Lower lobe of right lung (tissue), 2 donors: ENCODE measurements around the gene LRRTM4. TPM values are rescaled to one million over a fixed set of nuclear protein-coding genes. Genes with fewer than 3 reads are reported as not detected.

ENCODE experiments used
- ATAC-seq, 2 donors: fragments of 200-7000 bp; cut with Tn5 transposase; one replicate each; pipeline ENCODE4 v1.9.1; 2020 to 2022; ENCODE audit warnings: mild to moderate bottlenecking in 2 of 2, moderate library complexity in 2 of 2
- DNase-seq: peaks from one replicate; pipeline ENCODE4 v3.0.0-alpha.2; 2020
- H3K27ac ChIP-seq: fragments of 200-600 bp; one replicate; pipeline ENCODE4 v1.8.0; 2022
- H3K27me3 ChIP-seq: fragments of 200-600 bp; one replicate; pipeline ENCODE4 v1.8.0; 2022; ENCODE audit warnings: low read depth
- H3K36me3 ChIP-seq: fragments of 200-600 bp; one replicate; pipeline ENCODE4 v1.8.0; 2022; ENCODE audit warnings: mild to moderate bottlenecking
- H3K4me1 ChIP-seq: fragments of 200-600 bp; one replicate; pipeline ENCODE4 v1.8.0; 2022
- H3K4me3 ChIP-seq: fragments of 200-600 bp; one replicate; pipeline ENCODE4 v1.8.0; 2022; ENCODE audit warnings: mild to moderate bottlenecking
- H3K9me3 ChIP-seq: fragments of 200-600 bp; one replicate; pipeline ENCODE4 v1.8.0; 2022
- intact Hi-C: fragments of 100-400 bp; cut with DNase I; formaldehyde crosslinking; loops from one replicate; pipeline ENCODE4 v1.11.0; 2022
- total RNA-seq: library from RNA; stranded (reverse); fragmentation: NEBNext Ultra II Directional; extraction: Animal tissue kit (Norgen Biotek cat#: 25700); gene quantifications from one replicate; pipeline ENCODE4 v1.2.1, GENCODE V29; 2021
- TF ChIP-seq, protein P1 (sequence below): fragments of 200-600 bp; IDR thresholded peaks from one replicate; pipeline ENCODE4 v1.8.0; 2022; ENCODE audit warnings: antibody characterized with exemption, mild to moderate bottlenecking
- donor health status: DM: no; HTN: yes; CAD: no; lungs with severe emphysema.

Gene LRRTM4
- total RNA-seq, 1 donor from 2014 or later: 0.77 TPM

- Histone ChIP-seq H3K27me3 (no peaks in the 10 kb centered on the region), H3K4me1 (no peaks in the 10 kb centered on the region), H3K9me3 (no peaks in the 10 kb centered on the region), H3K36me3 (no peaks in the 10 kb centered on the region), H3K27ac (no peak overlapping the region), H3K4me3 (no peak overlapping the region)
- intact Hi-C loops: no loop called here
- DNase-seq (no peak), ATAC-seq (no peak)
- TF ChIP-seq, protein P1, sequence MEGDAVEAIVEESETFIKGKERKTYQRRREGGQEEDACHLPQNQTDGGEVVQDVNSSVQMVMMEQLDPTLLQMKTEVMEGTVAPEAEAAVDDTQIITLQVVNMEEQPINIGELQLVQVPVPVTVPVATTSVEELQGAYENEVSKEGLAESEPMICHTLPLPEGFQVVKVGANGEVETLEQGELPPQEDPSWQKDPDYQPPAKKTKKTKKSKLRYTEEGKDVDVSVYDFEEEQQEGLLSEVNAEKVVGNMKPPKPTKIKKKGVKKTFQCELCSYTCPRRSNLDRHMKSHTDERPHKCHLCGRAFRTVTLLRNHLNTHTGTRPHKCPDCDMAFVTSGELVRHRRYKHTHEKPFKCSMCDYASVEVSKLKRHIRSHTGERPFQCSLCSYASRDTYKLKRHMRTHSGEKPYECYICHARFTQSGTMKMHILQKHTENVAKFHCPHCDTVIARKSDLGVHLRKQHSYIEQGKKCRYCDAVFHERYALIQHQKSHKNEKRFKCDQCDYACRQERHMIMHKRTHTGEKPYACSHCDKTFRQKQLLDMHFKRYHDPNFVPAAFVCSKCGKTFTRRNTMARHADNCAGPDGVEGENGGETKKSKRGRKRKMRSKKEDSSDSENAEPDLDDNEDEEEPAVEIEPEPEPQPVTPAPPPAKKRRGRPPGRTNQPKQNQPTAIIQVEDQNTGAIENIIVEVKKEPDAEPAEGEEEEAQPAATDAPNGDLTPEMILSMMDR: no peak
Measured at GRCh38 chr2:77309725-77310124, 212.5 kb downstream of the LRRTM4 start.

DNA sequence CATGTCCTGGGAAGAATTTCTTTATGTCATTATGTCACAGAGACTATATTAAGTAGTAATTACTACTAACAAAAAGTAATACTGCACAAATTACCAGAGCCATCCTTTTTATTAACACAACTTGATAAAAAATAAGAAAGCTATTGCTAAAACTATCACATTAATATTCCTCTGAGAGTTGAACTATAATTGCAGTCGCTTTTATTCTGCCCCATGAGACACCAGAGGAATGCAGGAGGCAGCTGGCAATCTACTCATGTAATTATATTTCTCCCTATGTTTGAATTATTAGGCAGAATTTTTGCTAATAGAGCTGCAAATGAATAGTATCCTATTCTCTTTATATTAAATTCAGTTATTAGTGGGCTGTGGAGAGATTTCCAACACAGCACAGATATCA is 220.7 kb downstream of the LRRTM4 start:
- H3K36me3 ChIP-seq: no peaks in the 10 kb centered on the region
- no peaks in the 10 kb centered on the region for H3K9me3 ChIP-seq
- ATAC-seq (no peak), DNase-seq (no peak)
- no peaks in the 10 kb centered on the region for H3K27me3 ChIP-seq
- no peak overlapping the region for H3K27ac ChIP-seq
- H3K4me3 ChIP-seq: no peak overlapping the region
- intact Hi-C loops: no loop called here
- H3K4me1 ChIP-seq: no peaks in the 10 kb centered on the region
- TF ChIP-seq, protein P1: no peak

- no peaks in the 10 kb centered on the region for H3K9me3 ChIP-seq
- H3K4me1 ChIP-seq: no peaks in the 10 kb centered on the region
- DNase-seq: no peak
- no peaks in the 10 kb centered on the region for H3K27me3 ChIP-seq
- intact Hi-C loops: no loop called here
- TF ChIP-seq, protein P1: no peak
- no peak for ATAC-seq
- H3K4me3 ChIP-seq: no peak overlapping the region
- H3K36me3 ChIP-seq: no peaks in the 10 kb centered on the region
- no peak overlapping the region for H3K27ac ChIP-seq
Measured at GRCh38 chr2:77296791-77297190, 225.4 kb downstream of the LRRTM4 start.

GRCh38 chr2:77294474-77294873 is 227.7 kb downstream of the LRRTM4 start:
- H3K27ac ChIP-seq: no peak overlapping the region
- intact Hi-C loops: no loop called here
- no peaks in the 10 kb centered on the region for H3K27me3 ChIP-seq
- no peaks in the 10 kb centered on the region for H3K9me3 ChIP-seq
- no peak overlapping the region for H3K4me3 ChIP-seq
- TF ChIP-seq, protein P1: no peak
- DNase-seq: no peak
- H3K36me3 ChIP-seq: no peaks in the 10 kb centered on the region
- no peak for ATAC-seq
- H3K4me1 ChIP-seq: no peaks in the 10 kb centered on the region

- ATAC-seq (no peak), DNase-seq (no peak)
- Histone ChIP-seq H3K27ac (no peak overlapping the region), H3K4me1 (no peaks in the 10 kb centered on the region), H3K27me3 (no peaks in the 10 kb centered on the region), H3K36me3 (no peaks in the 10 kb centered on the region), H3K4me3 (no peak overlapping the region), H3K9me3 (no peaks in the 10 kb centered on the region)
- intact Hi-C loops: no loop called here
- TF ChIP-seq, protein P1: no peak
Measured at GRCh38 chr2:77284353-77284752, 237.8 kb downstream of the LRRTM4 start.

- Histone ChIP-seq H3K4me3 (no peak overlapping the region), H3K9me3 (no peaks in the 10 kb centered on the region), H3K36me3 (no peaks in the 10 kb centered on the region), H3K27ac (no peak overlapping the region), H3K27me3 (no peaks in the 10 kb centered on the region), H3K4me1 (no peaks in the 10 kb centered on the region)
- intact Hi-C loops: no loop called here
- DNase-seq (no peak), ATAC-seq (no peak)
- TF ChIP-seq, protein P1: no peak
Measured at GRCh38 chr2:77271262-77271661, 250.9 kb downstream of the LRRTM4 start.
